ENCODE results near the gene DACH1.
"Not testable (repeated sequence)": the region's sequence is repeated elsewhere in the genome, so short reads cannot be mapped to it uniquely, and the experiment has no call there.

The DACH1 gene

DNA sequence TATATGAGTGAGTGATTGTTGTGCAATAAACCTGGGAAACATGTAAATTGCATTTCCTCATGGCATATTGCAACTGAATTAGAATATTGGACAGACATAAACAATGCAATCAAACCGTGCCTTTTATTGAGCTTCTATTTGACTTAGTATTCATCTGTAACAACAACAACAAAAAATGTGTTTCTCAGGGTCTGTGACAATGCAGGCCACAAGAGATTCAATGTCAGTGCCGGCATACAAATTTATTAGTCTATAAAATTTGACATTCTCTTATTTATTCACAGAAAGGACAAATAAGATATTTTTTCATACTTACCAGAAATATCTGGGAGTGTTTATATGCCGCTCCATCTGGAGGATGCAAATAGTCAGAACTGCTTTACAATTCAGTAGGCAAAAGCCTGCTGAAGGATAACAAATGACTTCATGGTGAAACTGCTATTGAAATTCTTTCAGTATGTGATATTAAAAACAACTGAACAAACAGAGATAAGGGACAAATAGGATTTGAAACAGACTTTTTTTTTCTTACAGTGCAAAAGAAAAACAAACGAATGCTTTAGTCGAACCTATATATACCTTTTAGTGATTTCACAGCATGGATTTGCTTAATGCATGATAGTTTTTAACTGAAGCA lies 77.2 kb downstream of the DACH1 start:
- H3K27me3 Mint-ChIP-seq (ENCODE audit: low read depth): no peaks in the 10 kb centered on the region
- no peaks in the 10 kb centered on the region for H3K9me3 Mint-ChIP-seq
- H3K4me1 Mint-ChIP-seq (ENCODE audit: low read depth): no peaks in the 10 kb centered on the region
- H3K36me3 Mint-ChIP-seq (ENCODE audit: low read depth): no peaks in the 10 kb centered on the region
- no peak overlapping the region for H3K4me3 Mint-ChIP-seq
- no peak overlapping the region for H3K27ac Mint-ChIP-seq

DNA sequence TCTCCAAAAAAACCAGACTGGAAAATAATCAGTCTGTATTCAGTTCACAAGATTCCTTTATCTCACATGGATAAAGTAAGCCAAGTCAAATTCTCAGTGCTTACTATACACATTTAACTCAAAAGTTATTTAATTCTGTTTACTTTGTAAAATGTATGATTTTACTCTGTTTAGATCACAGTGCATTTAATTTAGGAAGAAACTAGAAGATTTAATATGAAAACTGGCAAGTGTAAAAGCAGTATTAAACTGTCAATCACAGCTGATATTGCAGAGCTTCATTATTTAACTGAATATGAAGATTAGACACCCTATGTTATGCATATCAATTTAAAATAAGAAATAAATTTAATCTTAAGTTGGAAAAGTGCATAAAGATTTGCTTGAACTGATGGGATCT lies 78.0 kb downstream of the DACH1 start:
- H3K4me1 Mint-ChIP-seq (ENCODE audit: low read depth): no peaks in the 10 kb centered on the region
- H3K27me3 Mint-ChIP-seq (ENCODE audit: low read depth): no peaks in the 10 kb centered on the region
- H3K4me3 Mint-ChIP-seq: no peak overlapping the region
- H3K36me3 Mint-ChIP-seq (ENCODE audit: low read depth): no peaks in the 10 kb centered on the region
- H3K9me3 Mint-ChIP-seq: no peaks in the 10 kb centered on the region
- H3K27ac Mint-ChIP-seq: no peak overlapping the region

DNA sequence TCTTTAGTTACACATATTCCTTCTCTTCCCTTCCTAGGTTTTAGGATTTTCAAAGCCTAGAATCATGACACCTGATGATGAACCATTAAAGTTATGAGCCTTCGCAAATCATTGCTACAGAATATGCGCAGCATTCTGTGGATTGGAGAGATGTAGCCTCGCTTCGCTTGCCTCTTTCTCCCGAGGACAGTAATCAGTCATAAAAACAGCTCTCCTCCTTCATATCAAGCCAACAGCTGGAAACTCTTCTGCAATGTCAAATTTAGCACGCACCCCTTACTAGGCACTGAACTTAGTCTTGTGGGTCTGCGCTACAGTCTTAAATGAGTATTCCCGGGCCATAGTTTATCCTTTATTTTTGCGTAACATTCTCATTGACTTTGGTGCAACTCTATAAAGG lies 79.6 kb downstream of the DACH1 start:
- H3K36me3 Mint-ChIP-seq (ENCODE audit: low read depth): no peaks in the 10 kb centered on the region
- no peaks in the 10 kb centered on the region for H3K9me3 Mint-ChIP-seq
- no peak overlapping the region for H3K27ac Mint-ChIP-seq
- H3K4me3 Mint-ChIP-seq: no peak overlapping the region
- H3K27me3 Mint-ChIP-seq (ENCODE audit: low read depth): no peaks in the 10 kb centered on the region
- no peaks in the 10 kb centered on the region for H3K4me1 Mint-ChIP-seq (ENCODE audit: low read depth)

DNA sequence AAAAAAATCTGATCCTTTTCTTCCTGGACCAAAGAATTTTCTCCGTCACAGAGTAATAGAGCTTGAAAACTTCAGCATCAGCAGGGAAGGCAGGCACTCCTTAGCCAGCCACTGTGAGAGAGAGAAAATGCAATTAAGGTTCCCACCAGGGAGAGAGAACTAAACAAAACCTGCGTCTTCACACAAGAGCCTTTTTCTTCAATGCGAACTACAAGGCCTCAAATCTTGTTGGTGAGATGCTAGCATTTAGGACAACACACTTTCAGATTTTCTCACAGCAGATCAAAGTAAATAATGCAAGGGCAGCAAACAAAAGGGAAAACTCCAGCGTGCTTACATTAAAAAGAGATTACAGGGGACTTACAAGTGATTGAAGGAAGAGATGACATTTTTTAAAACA lies 80.1 kb downstream of the DACH1 start:
- H3K27ac Mint-ChIP-seq: no peak overlapping the region
- no peaks in the 10 kb centered on the region for H3K9me3 Mint-ChIP-seq
- H3K36me3 Mint-ChIP-seq (ENCODE audit: low read depth): no peaks in the 10 kb centered on the region
- no peaks in the 10 kb centered on the region for H3K4me1 Mint-ChIP-seq (ENCODE audit: low read depth)
- H3K4me3 Mint-ChIP-seq: no peak overlapping the region
- no peaks in the 10 kb centered on the region for H3K27me3 Mint-ChIP-seq (ENCODE audit: low read depth)

DNA sequence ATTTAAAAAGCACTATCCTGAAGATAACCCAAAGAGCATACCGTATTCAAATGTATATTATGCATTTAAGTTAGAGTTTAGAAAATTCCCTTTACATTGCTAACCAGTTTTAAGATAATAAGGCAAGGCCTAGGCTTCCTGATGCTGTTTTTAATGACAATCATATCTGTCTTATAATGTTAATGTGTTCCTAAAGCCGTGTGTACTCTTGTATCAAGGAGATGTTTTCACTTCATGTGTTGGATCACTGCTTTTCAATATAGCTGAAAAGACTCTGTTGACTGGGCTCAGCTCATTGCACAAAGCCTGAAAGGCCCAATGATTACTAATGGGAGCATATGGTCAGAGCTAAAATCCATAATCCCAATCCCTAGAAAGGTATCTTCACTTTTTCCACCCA lies 81.6 kb downstream of the DACH1 start:
- Mint-ChIP-seq H3K27ac (no peak overlapping the region), H3K9me3 (no peaks in the 10 kb centered on the region), H3K4me1 (ENCODE audit: low read depth) (no peaks in the 10 kb centered on the region), H3K36me3 (ENCODE audit: low read depth) (no peaks in the 10 kb centered on the region), H3K27me3 (ENCODE audit: low read depth) (no peaks in the 10 kb centered on the region), H3K4me3 (no peak overlapping the region)

DNA sequence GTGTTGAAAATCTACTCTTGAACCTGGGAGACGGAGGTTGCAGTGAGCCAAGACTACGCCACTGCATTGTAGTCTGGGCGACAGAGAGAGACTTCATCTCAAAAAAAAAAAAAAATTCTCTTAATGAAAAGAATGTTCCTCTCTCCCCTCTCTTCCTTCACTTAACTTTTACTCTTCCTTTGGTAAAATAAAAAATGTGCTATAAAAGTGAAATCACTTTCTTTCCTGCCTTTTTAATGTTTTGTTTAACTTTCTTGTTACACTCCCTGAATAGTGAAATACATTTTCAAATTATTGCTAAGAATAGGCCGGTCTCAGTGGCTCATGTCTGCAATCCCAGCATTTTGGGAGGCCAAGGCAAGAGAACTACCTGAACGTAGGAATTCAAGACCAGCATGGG lies 86.5 kb downstream of the DACH1 start:
- no peaks in the 10 kb centered on the region for H3K9me3 Mint-ChIP-seq
- no peaks in the 10 kb centered on the region for H3K27me3 Mint-ChIP-seq (ENCODE audit: low read depth)
- no peaks in the 10 kb centered on the region for H3K36me3 Mint-ChIP-seq (ENCODE audit: low read depth)
- H3K4me1 Mint-ChIP-seq (ENCODE audit: low read depth): no peaks in the 10 kb centered on the region
- H3K27ac Mint-ChIP-seq: no peak overlapping the region
- H3K4me3 Mint-ChIP-seq: no peak overlapping the region

DNA sequence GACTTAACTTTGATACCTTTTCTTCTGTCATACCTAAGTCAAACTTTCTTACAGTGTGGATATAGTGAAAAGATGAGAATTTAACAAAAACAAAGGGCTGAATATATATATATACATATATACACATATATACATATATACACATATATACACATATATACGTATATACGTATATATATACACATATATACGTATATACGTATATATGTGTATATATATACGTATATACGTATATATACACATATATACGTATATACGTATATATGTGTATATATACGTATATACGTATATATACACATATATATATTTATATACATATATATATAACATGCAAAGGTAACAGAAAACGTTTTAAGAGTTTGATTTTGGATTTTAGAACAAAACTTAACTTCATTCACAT lies 88.0 kb downstream of the DACH1 start:
- H3K27me3 Mint-ChIP-seq (ENCODE audit: low read depth); H3K27ac Mint-ChIP-seq; H3K9me3 Mint-ChIP-seq; H3K4me3 Mint-ChIP-seq; H3K36me3 Mint-ChIP-seq (ENCODE audit: low read depth); H3K4me1 Mint-ChIP-seq (ENCODE audit: low read depth): not testable (repeated sequence)

DNA sequence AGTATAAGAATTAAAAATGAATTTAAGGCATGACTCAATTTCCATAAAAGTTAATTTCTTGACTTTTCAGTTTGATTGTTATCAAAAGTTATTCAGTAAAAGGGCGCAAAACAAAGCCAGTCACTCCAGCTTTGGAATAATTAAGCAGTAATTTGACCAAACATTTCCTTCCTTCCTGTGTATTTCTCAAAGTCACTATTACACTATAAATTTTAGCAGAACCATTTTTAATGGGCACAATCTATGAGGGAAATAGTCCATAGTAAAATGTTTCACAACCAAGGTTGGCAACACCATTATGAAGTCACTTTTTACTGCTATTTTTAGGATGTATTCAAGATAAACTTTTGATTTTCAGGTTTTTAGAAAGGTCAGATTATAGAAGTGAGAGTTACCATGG lies 91.0 kb downstream of the DACH1 start:
- Mint-ChIP-seq H3K36me3 (ENCODE audit: low read depth) (no peaks in the 10 kb centered on the region), H3K9me3 (no peaks in the 10 kb centered on the region), H3K4me1 (ENCODE audit: low read depth) (no peaks in the 10 kb centered on the region), H3K27me3 (ENCODE audit: low read depth) (no peaks in the 10 kb centered on the region), H3K4me3 (no peak overlapping the region), H3K27ac (no peak overlapping the region)

DNA sequence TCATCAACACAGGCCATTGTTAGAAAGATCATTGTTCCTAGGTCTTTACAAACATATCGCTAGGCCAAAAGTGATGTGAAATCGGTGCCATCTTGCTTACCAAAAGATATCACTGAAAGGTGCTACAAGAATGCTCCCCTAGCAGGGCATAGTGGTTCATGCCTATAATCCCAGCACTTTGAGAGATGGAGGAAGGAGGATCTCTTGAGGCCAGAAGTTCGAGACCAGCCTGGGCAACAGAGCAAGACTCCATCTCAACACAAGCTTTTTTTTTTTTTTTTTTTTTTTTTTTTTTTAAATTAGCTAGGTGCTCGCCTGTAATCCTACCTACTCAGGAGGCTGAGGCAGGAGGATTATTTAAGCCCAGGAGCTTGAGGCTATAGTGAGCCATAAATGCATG lies 92.1 kb downstream of the DACH1 start:
- Mint-ChIP-seq H3K4me1 (ENCODE audit: low read depth) (no peaks in the 10 kb centered on the region), H3K36me3 (ENCODE audit: low read depth) (no peaks in the 10 kb centered on the region), H3K27ac (no peak overlapping the region), H3K4me3 (no peak overlapping the region), H3K9me3 (no peaks in the 10 kb centered on the region), H3K27me3 (ENCODE audit: low read depth) (no peaks in the 10 kb centered on the region)

DNA sequence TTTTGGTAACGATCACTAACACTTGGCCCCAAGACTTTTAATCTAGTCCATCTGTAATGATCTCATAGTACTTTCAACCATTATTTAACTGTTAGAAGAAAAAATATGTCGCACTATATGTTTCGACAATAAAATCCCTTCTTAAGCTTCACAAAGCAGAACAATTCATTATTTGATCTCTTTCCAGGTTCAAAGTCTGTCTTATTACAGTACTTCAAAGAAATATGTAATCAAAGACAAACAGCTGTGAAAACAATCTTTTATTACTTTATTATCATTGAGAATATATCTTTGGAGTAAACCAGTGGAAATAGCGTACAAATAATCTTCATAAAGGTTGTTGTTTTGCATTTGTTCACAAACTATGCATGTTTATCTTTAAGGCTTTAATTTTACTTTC lies 93.5 kb downstream of the DACH1 start:
- Mint-ChIP-seq H3K27ac (no peak overlapping the region), H3K4me3 (no peak overlapping the region), H3K27me3 (ENCODE audit: low read depth) (no peaks in the 10 kb centered on the region), H3K9me3 (no peaks in the 10 kb centered on the region), H3K4me1 (ENCODE audit: low read depth) (no peaks in the 10 kb centered on the region), H3K36me3 (ENCODE audit: low read depth) (no peaks in the 10 kb centered on the region)

DNA sequence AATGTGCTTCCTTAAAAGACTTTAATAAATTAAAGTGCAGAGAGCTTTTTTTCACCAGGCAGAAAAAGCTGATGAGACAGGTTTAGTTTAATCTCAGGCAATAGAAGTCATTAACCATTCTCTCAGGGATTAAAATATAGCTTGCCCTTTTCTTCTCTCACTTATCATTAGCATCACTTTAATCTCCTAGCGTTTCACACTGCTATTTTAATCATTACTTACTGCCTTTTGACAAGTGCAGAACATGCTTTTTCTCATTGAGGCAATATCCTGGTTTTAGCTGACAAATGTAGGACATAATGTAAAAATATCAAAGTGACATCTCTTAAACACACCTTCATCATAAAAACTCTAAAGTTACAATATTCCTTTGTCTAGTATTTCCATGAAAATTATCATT lies 94.6 kb downstream of the DACH1 start:
- H3K27ac Mint-ChIP-seq: no peak overlapping the region
- no peaks in the 10 kb centered on the region for H3K9me3 Mint-ChIP-seq
- no peaks in the 10 kb centered on the region for H3K36me3 Mint-ChIP-seq (ENCODE audit: low read depth)
- H3K4me1 Mint-ChIP-seq (ENCODE audit: low read depth): no peaks in the 10 kb centered on the region
- H3K27me3 Mint-ChIP-seq (ENCODE audit: low read depth): no peaks in the 10 kb centered on the region
- H3K4me3 Mint-ChIP-seq: no peak overlapping the region

DNA sequence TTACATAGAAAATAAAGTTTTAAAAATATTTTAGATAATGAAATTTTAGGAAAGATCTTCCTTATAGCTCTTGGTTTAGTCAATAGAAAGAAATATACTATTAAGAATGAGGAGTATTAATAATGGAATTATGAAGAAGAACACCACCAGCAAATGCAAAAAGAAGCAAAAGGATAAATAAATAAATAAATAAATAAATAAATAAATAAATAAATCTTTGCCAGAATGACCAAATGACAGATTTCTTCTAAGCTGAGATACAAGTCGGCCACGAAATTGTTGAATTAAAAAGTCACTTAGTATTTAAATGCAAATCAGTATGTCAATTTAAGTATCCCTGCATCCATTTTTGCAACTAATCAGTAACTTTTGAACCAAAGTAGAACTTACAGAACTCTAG lies 95.9 kb downstream of the DACH1 start:
- no peaks in the 10 kb centered on the region for H3K4me1 Mint-ChIP-seq (ENCODE audit: low read depth)
- H3K27ac Mint-ChIP-seq: no peak overlapping the region
- no peaks in the 10 kb centered on the region for H3K9me3 Mint-ChIP-seq
- no peaks in the 10 kb centered on the region for H3K36me3 Mint-ChIP-seq (ENCODE audit: low read depth)
- H3K4me3 Mint-ChIP-seq: no peak overlapping the region
- no peaks in the 10 kb centered on the region for H3K27me3 Mint-ChIP-seq (ENCODE audit: low read depth)

DNA sequence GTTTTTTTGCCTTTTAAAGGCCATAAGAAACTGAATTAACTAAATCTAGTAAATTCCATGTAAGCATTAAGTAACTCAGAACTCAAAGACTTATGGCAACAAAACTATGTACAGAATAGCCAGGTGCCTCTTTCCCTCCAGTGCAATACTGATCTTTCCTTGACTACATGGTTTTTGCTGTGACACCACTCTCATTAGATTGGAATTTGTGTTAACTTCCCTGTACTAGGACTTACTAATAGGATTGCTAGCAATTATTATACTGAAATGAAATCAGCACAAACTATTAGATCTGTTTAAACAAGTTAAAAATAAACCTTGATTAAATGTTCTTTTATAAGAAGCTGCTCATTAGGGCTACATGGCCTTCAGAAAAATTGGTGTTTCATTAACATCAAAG lies 96.3 kb downstream of the DACH1 start:
- Mint-ChIP-seq H3K4me3 (no peak overlapping the region), H3K4me1 (ENCODE audit: low read depth) (no peaks in the 10 kb centered on the region), H3K27me3 (ENCODE audit: low read depth) (no peaks in the 10 kb centered on the region), H3K27ac (no peak overlapping the region), H3K9me3 (no peaks in the 10 kb centered on the region), H3K36me3 (ENCODE audit: low read depth) (no peaks in the 10 kb centered on the region)

DNA sequence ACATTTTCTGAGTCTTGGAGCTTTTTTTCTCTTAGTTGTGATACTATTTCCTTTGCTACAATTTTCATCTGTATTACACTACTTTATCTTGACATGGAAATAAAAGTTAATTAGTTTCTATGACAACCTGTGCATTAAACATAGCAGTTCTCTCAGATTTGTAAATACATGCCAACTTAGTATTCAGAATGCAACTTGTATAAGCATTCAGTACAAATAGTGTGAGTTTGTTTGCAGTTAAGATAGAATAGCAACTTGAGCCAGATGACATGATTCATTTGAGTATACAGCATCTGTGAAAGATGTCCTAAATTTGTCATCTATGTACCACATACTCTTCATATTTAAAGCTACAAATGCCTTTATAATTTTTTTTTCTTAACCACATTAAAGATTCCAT lies 98.1 kb downstream of the DACH1 start:
- Mint-ChIP-seq H3K27me3 (ENCODE audit: low read depth) (no peaks in the 10 kb centered on the region), H3K4me1 (ENCODE audit: low read depth) (no peaks in the 10 kb centered on the region), H3K9me3 (no peaks in the 10 kb centered on the region), H3K4me3 (no peak overlapping the region), H3K36me3 (ENCODE audit: low read depth) (no peaks in the 10 kb centered on the region), H3K27ac (no peak overlapping the region)

DNA sequence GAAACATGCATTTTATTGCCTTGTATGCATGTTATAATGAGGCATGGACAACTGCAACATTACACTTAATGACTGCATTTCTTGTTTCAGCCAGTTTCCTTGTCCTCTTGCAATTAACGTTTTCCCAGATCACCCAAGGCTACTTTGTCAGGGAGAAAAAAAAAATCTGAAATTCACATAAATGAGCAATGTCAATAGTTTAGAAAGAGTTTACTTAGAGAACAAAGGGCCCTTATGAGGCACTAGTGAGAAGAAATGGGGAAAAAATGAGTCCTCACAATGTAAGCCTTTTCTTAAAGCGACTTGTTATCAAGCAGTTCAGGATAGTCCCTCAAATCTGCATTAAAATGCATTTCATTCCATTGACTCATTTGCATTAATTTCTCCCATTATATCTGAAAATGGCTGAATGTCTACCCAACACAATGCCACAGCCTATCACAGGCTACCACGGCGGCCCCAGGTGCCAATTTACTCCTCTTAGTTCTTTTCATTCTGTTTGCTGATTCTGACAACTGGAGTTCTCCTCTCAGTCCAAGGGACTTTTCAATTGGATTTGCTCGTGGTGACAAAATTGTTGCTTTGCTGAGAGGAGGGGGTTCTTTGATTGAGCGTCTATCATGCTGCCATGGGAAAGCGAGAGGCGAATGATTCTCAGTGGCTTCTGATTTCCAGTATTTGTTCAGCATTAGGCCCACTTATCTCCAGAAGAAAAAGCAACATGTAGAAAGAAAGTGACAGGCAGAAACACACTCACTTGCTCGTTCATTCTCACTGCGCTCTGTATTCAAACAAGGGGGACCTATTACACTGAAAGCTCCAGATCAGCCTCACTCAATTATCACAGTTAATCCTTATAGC lies 107.1 kb downstream of the DACH1 start:
- H3K4me1 Mint-ChIP-seq (ENCODE audit: low read depth): no peaks in the 10 kb centered on the region
- H3K36me3 Mint-ChIP-seq (ENCODE audit: low read depth): no peaks in the 10 kb centered on the region
- H3K9me3 Mint-ChIP-seq: no peaks in the 10 kb centered on the region
- H3K4me3 Mint-ChIP-seq: no peak overlapping the region
- no peak overlapping the region for H3K27ac Mint-ChIP-seq
- H3K27me3 Mint-ChIP-seq (ENCODE audit: low read depth): no peaks in the 10 kb centered on the region
